ENCODE results near the gene PELO. TPM values are rescaled to one million over a fixed set of nuclear protein-coding genes. Genes with fewer than 3 reads are reported as not detected.

PELO gene
- total and polyA plus RNA-seq, 2 donors (not counting 3 experiments of a cell fraction or from before 2014, with no cell fraction given): 8.6 to 13.2 TPM

GRCh38 chr5:52757527-52757926, 30.2 kb upstream of the PELO start:
- Histone ChIP-seq H3K4me2 (ENCODE audit: insufficient read depth, low read length) (no peak overlapping the region), H3K27ac (ENCODE audit: insufficient read depth, low read depth, low read length) (no peak overlapping the region), H2AFZ (ENCODE audit: low read depth, low read length) (no peak overlapping the region), H3K4me3 (replicated peaks in 1 of 3; ENCODE audit: insufficient read depth in 1 of 3, low read depth in 1 of 3, low read length in 3 of 3) (no peak overlapping the region), H3K9ac (replicated peaks; ENCODE audit: extremely low read depth, insufficient read depth, low read length) (no peak overlapping the region), H3K36me3 (ENCODE audit: control insufficient read depth in 2 of 2, extremely low read depth in 1 of 2, insufficient read depth in 2 of 2, low read length in 2 of 2) (no peaks in the 10 kb centered on the region), H3K79me2 (ENCODE audit: control insufficient read depth, insufficient read depth, low read length) (no peaks in the 10 kb centered on the region), H3K9me1 (replicated peaks; ENCODE audit: control insufficient read depth, extremely low read depth, insufficient read depth, low read length) (no peaks in the 10 kb centered on the region), H3K27me3 (ENCODE audit: control insufficient read depth in 2 of 2, insufficient read depth in 2 of 2, low read length in 2 of 2) (no peaks in the 10 kb centered on the region), H4K20me1 (replicated peaks; ENCODE audit: control insufficient read depth, extremely low read depth, insufficient read depth, low read length) (no peaks in the 10 kb centered on the region), H3K9me3 (replicated peaks; ENCODE audit: control insufficient read depth, insufficient read depth, low read length) (no peaks in the 10 kb centered on the region), H3K4me1 (ENCODE audit: control insufficient read depth, extremely low read depth, insufficient read depth, low read length) (no peaks in the 10 kb centered on the region)
- intact Hi-C loops (cut with micrococcal nuclease) (no loop called here), dilution Hi-C loops (cut with MboI; ENCODE audit: extremely low pct_ligation_motif_present, low sequenced_read_pairs) (no loop called here)
- CTCF ChIA-PET: interaction anchor here (0.5 to 1.2 kb wide), 5 partner anchors 11 to 1002 kb away, joined by 3 to 4 read pairs (median 3); no protein-coding TSS in a partner anchor
- BruUV-seq (replicated peaks): no TSS peak
- DNase-seq (ENCODE audit: low read depth, low spot score) (peak; percentile 41), FAIRE-seq (no peak)
- TF ChIP-seq GATA2 (IDR thresholded peaks at IDR 0.05; ENCODE audit: insufficient read depth, insufficient read length, low read depth, low read length): no peak
- TF ChIP-seq EZH2 (IDR thresholded peaks at IDR 0.05; ENCODE audit: borderline replicate concordance, low read depth, low read length, severe bottlenecking): no peak
- TF ChIP-seq FOS (IDR thresholded peaks at IDR 0.05; ENCODE audit: borderline replicate concordance, insufficient read depth, low read length): no peak
- no peak for TF ChIP-seq MYC (IDR thresholded peaks at IDR 0.05; ENCODE audit: low read depth, low read length)
- no peak for TF ChIP-seq CTCF (IDR thresholded peaks at IDR 0.05; ENCODE audit: extremely low read depth in 1 of 2, insufficient read depth in 1 of 2, low read depth in 1 of 2, low read length in 2 of 2)
- no peak for TF ChIP-seq MAX (IDR thresholded peaks at IDR 0.05; ENCODE audit: insufficient read depth, insufficient read length)
- no peak for TF ChIP-seq POLR2A (IDR thresholded peaks at IDR 0.05; ENCODE audit: low read depth, low read length)
- no peak for TF ChIP-seq POLR2AphosphoS5 (IDR thresholded peaks at IDR 0.05; ENCODE audit: insufficient read depth, low read depth, low read length)
- no peak for TF ChIP-seq JUN (IDR thresholded peaks at IDR 0.05; ENCODE audit: borderline replicate concordance, insufficient read depth, insufficient read length, low read depth)
- POLR2A ChIA-PET: no interaction called here

Data from endothelial cell of umbilical vein (primary cell).